Cardiac muscle cell (in vitro differentiated cells and primary cell): ENCODE data around the gene PPM1H. TPM values are rescaled to one million over a fixed set of nuclear protein-coding genes. Genes with fewer than 3 reads are reported as not detected.

Source experiments
- DNase-seq, 2 donors: peaks; one replicate each; pipeline versions ENCODE4 v3.0.0 to v3.0.0-alpha.2; 2010 to 2017; ENCODE audit warnings: low read depth in 1 of 2, low spot score in 1 of 2
- H3K27ac ChIP-seq: fragments of 200-600 bp; sonication (generic); 2 replicates; pipeline ENCODE4 v1.5.1; 2016
- H3K27me3 ChIP-seq: fragments of 200-600 bp; sonication (generic); 2 replicates; pipeline ENCODE4 v1.6.0; 2016; ENCODE audit warnings: control low read depth
- H3K36me3 ChIP-seq: fragments of 200-600 bp; sonication (generic); 2 replicates; pipeline ENCODE4 v1.5.1; 2016; ENCODE audit warnings: control low read depth
- H3K4me1 ChIP-seq: fragments of 200-600 bp; sonication (generic); 2 replicates; pipeline ENCODE4 v1.8.1; 2017; ENCODE audit warnings: low read depth, mild to moderate bottlenecking, mixed run types
- H3K4me3 ChIP-seq: fragments of 200-600 bp; sonication (generic); 2 replicates; pipeline ENCODE4 v1.5.1; 2016; ENCODE audit warnings: mild to moderate bottlenecking
- H3K9me3 ChIP-seq: fragments of 200-600 bp; sonication (generic); 2 replicates; pipeline ENCODE4 v1.5.1; 2017; ENCODE audit warnings: low read depth, mild to moderate bottlenecking, control low read depth
- CTCF ChIP-seq: IDR thresholded peaks from 2 replicates; pipeline ENCODE4 v1.5.1; 2012; ENCODE audit warnings: low read depth, mild to moderate bottlenecking, low read length
- polyA plus RNA-seq: library from polyadenylated mRNA; unstranded; fragments of >200 nt; fragmentation: Nextera tagmentation; extraction: Ambion mirVana; gene quantifications from 2 replicates; pipeline ENCODE4 v1.2.1, GENCODE V29; 2016
- total RNA-seq: library from RNA; depleted of rRNA; stranded (reverse); fragments of >200 nt; gene quantifications from 2 replicates; pipeline ENCODE4 v1.2.3, GENCODE V29; 2016

The PPM1H gene
- total and polyA plus RNA-seq, 2 experiments from 2014 or later, result 2.9 to 3.3 TPM

GRCh38 chr12:62654326-62655241 is 280.4 kb downstream of the PPM1H start:
- Histone ChIP-seq H3K4me1 (peaks cover 22% of the 10 kb centered on the region), H3K4me3 (no peak overlapping the region), H3K36me3 (no peaks in the 10 kb centered on the region), H3K27me3 (no peaks in the 10 kb centered on the region), H3K27ac (no peak overlapping the region), H3K9me3 (no peaks in the 10 kb centered on the region)
- TF ChIP-seq CTCF, result no peak
- no peak for DNase-seq

- no peaks in the 10 kb centered on the region for H3K27me3 ChIP-seq
- H3K4me1 ChIP-seq, result peaks cover 22% of the 10 kb centered on the region
- DNase-seq, result no peak
- no peaks in the 10 kb centered on the region for H3K9me3 ChIP-seq
- no peak overlapping the region for H3K27ac ChIP-seq
- H3K36me3 ChIP-seq, result no peaks in the 10 kb centered on the region
- H3K4me3 ChIP-seq, result no peak overlapping the region
- no peak for TF ChIP-seq CTCF
Observed at GRCh38 chr12:62653740-62654139, 281.2 kb downstream of the PPM1H start.

DNA sequence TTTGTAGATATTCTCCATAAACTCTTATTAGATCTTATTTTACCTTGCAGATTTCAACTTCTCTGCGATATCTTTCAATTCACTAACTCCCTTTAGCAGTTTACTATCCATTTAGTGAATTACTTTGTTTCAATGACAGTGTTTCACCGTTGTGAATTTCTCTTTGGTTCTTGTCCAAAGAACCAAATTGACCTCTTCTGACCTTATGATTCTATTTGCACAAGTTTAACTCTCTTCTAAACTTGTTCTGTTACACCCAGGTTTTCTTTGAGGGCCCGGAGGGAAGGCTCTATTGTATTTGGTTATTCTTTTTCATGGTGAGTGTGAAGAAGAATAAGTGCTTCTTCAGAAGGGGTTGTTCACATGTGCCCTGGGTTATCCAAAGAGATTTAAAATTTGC is 281.6 kb downstream of the PPM1H start:
- Histone ChIP-seq H3K9me3 (no peaks in the 10 kb centered on the region), H3K27me3 (no peaks in the 10 kb centered on the region), H3K4me1 (peaks cover 22% of the 10 kb centered on the region), H3K36me3 (no peaks in the 10 kb centered on the region), H3K4me3 (no peak overlapping the region), H3K27ac (no peak overlapping the region)
- no peak for TF ChIP-seq CTCF
- no peak for DNase-seq

- no peaks in the 10 kb centered on the region for H3K9me3 ChIP-seq
- DNase-seq, result no peak
- peaks cover 22% of the 10 kb centered on the region for H3K4me1 ChIP-seq
- no peaks in the 10 kb centered on the region for H3K36me3 ChIP-seq
- H3K27ac ChIP-seq, result no peak overlapping the region
- H3K4me3 ChIP-seq, result no peak overlapping the region
- no peaks in the 10 kb centered on the region for H3K27me3 ChIP-seq
- no peak for TF ChIP-seq CTCF
Observed at GRCh38 chr12:62651138-62651537, 283.8 kb downstream of the PPM1H start.

DNA sequence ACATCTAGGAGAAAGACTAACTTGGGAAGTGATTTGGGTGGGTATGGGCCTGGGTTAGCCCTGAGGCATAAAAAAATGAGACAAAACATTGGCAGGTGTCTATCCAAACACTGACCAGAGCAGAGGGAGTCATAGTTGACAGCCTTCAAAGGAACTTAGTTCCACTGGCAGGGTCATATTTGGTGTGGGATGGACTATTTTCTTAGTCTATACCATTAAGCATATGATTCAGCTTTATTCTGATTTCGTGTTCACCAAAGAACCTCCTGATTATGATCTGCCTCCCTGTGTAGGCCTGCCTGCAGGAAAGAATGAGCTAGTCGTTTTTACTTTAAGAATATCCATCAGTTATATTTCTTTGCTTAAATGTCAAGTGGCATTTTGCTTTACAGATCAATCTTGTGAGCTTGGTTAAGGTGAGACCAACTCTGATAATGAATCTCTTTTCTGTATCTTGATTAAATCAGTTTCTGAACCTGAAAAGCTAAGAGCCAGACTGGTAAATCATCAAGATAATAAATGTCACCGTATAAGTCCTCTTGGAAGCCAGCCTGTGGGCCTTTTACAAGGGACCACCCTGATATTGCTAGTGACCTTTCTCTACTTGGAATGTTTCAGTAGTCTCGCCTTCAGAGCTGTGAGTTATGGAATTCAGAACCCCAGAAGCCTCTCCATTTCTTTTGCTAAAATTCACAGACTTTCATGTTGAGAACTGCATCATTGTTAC is 285.4 kb downstream of the PPM1H start:
- no peaks in the 10 kb centered on the region for H3K9me3 ChIP-seq
- no peak overlapping the region for H3K4me3 ChIP-seq
- no peak for DNase-seq
- H3K36me3 ChIP-seq, result no peaks in the 10 kb centered on the region
- no peak for TF ChIP-seq CTCF
- no peak overlapping the region for H3K27ac ChIP-seq
- peaks cover 26% of the 10 kb centered on the region for H3K4me1 ChIP-seq
- H3K27me3 ChIP-seq, result no peaks in the 10 kb centered on the region
